Ovary (tissue), 3 donors: Measurements from ENCODE around the gene DPY30.

Source experiments
- CTCF ChIP-seq, 3 donors: fragments of 450-650 bp in 2 of 3; fragments of 200-600 bp in 1 of 3; IDR thresholded peaks; one replicate each; pipeline versions ENCODE4 v1.5.1 to v1.8.0; 2016 to 2022; ENCODE audit warnings: antibody characterized with exemption in 3 of 3, mild to moderate bottlenecking in 1 of 3
- EP300 ChIP-seq: sonication (generic); formaldehyde crosslinking; IDR thresholded peaks from one replicate; pipeline ENCODE4 v1.6.1; 2017; ENCODE audit warnings: antibody characterized with exemption
- POLR2A ChIP-seq: fragments of 450-650 bp; IDR thresholded peaks from one replicate; pipeline ENCODE4 v1.6.1; 2017; ENCODE audit warnings: antibody characterized with exemption, mild to moderate bottlenecking, moderate library complexity
- donor health status: DM: no; HTN: no; CAD: no.

GRCh38 chr2:32011485-32011960 is 28.1 kb downstream of the DPY30 start:
- TF ChIP-seq CTCF (IDR thresholded peaks at IDR 0.05) (no peak), POLR2A (no peak), EP300 (no peak)
